HG02798 (cell line): ENCODE measurements around the gene FTCD.
"Not testable (repeated sequence)": the region's sequence is repeated elsewhere in the genome, so short reads cannot be mapped to it uniquely, and the experiment has no call there.

Experiments
- ATAC-seq: cut with Tn5 transposase; IDR thresholded peaks from one replicate; pipeline ENCODE4 v1.9.1; 2021; ENCODE audit warnings: mild to moderate bottlenecking; ENCODE audit not compliant: unreplicated experiment, poor library complexity

The FTCD gene

GRCh38 chr21:46154155-46154954, 1.0 kb downstream of the FTCD start:
- no peak for ATAC-seq

DNA sequence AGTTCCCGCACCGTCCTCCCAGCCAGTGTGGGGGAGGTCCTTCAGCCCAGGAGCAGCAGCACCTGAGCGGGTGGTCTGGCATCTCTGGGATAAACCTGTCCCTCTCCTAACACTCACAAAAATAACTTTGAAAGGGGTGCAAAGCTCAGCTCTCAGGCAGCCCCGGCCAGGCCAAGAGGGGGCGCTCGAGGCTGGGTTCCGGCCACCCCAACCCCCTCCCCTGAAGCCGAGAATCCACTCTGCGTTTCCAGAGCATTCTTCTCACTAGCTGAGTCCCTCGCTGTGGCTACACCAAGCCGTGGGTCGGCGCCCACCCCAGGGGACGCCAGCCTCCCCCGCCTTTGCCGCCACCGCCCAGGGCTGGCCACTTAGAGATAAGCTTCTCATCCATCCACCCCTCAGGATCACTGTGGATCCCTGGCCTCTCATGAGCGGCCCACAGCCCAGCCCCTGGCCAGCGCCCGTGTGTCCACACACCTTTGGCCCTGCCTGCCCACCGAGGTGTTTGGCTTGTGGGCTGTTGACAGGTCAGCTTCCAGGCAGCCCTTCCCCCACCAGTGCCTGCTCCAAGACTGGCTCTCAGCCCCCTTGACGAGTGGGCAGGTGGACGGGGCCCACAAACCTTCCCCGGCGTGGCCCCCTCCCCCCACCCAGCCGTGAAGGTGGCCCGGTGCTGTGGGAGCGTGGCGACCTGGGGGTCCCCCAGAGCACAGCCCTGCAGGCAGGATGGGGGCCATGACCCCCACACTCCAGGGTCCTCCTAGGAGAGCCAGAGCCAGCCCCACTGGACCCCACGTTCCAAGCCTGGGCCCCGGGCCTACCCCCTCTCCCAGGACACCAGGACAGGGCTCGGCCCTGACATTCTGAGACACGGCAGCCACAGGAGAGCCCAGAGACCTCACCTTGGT, 1.9 kb downstream of the FTCD start:
- no peak for ATAC-seq

- ATAC-seq, result no peak
These were observed 2.5 kb downstream of the FTCD start for GRCh38 chr21:46152927-46153246.

DNA sequence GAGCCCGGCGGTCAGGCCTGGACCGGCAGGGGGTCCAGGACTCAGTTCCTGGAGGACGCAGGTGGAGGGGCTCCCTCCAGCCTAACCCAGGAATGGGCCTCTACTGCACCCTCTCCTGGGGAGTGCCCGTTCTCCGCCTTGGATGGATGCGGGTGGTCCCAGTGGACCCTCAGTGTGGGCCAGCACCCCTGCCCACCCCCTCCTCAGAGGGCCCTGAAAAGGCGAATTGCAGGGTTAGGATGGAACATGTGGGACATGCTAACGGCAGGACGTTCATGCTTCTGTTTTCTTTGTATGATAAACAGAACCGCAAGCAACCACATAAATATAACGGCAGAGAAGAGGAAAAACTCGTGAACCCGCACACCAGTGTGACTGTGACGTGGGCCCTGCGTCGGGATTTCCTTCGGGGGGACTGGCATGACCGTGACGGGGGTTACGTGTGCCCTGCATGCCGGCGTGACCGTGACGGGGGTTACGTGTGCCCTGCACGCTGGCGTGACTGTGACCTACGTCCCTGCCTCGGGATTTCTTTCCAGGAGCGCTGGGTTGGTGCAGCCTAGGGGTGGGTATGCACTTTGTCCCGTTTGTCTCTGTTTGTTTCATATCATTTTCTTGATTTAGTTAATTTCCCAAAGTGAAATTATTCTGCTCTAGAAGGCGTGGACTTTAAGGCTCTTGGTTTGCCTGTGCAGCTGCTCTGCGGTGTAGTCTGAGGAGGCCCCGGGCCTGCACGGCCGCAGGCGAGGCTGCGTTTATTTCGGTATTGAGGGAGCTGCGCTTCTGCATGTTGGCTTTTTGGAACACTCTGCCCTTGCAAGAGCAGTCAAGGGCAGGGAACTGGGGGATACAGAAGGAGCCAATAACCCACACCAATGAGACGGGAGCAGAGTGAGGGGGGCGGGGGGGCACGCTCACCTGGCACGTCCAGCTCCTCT, 3.1 kb downstream of the FTCD start:
- ATAC-seq, result no peak

DNA sequence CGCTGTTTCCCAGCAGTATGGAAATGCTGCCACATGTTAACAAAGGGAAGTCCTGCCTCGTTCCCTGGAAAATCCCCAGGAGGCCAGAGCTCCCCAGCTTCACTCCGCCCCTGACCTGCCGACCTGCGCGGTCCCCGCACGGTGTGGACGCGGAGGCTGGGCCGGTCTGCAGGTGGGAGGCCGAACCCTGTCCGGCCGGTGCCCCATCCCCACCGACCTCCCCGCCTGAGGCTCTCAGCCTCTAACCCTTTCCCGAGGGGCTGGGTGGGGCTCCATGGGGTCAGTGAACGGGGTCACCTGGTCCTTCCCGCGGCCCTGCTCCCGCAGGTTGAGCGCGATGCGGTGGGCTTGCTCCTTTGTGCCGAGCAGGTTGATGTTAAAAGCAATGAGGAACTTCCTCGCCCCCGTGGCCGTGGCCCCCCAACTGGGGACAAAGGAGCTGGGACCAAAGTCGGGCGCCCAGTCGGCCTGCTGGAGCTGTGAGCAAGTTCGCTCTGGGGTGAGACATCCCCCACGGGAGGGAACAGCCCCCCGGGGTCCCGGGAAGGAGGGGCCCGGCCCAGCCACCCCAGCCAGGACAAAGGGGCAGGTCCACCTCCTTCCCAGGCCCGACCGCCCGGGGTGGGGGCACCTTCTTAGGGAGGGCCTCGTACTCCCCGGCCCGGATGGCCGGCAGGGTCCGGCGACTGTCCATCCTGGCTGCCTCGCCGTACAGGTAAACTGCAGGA, 4.0 kb downstream of the FTCD start:
- no peak for ATAC-seq

- no peak for ATAC-seq
These were observed 4.8 kb downstream of the FTCD start for GRCh38 chr21:46150491-46151121.

DNA sequence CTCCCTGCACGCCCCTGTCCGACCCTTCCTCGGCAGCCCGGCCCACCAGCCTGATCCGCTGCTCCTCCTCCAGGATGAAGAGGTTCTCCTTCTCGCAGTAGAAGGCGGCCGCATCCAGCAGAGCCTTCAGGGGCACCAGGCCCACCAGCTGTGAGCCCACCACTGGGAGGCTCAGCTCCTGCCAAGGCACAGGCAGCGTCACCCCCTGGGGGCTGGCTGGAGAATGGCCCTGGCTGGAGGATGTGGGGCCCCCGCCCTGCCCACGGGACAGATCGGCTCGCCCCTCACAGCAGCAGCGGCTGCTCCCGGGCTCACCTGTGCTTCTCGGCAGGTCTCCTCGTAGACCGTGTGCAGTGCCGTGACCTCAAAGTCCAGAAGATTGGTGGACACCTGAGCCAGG, 5.3 kb downstream of the FTCD start:
- ATAC-seq, result no peak

DNA sequence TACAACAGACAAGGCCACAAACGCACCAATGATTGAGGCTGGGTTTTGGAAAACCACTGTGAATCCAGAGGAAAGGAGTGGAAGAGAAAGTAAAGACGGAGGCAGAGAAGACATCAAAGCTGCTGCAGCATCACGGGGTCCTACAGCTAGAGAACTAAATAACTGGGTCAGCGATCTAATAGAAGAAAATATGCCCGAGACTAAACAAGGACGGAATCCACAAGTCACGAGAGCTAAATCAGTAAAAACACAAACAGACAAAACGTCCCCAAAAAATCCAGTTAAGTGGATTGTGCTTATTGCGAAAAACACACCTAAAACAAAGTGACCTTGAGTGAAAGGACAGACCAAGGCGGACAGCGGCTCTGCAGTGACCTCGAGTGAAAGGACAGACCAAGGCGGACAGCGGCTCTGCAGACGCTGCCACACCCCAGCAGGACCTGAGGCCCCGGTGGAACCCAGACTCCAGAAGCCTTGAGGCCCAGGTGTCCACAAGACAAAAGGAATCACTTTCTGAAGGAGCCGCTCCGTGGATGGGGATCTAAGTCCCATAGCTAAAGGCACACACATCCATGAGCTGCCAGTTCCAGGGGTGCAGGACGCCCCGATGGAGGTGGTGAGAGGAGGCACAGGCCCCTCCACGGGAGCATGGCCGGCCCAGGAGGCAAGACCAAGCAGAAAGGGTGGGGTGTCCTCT, 6.0 kb downstream of the FTCD start:
- ATAC-seq, result no peak

- ATAC-seq, result no peak
These were observed 7.3 kb downstream of the FTCD start for GRCh38 chr21:46148106-46148505.

DNA sequence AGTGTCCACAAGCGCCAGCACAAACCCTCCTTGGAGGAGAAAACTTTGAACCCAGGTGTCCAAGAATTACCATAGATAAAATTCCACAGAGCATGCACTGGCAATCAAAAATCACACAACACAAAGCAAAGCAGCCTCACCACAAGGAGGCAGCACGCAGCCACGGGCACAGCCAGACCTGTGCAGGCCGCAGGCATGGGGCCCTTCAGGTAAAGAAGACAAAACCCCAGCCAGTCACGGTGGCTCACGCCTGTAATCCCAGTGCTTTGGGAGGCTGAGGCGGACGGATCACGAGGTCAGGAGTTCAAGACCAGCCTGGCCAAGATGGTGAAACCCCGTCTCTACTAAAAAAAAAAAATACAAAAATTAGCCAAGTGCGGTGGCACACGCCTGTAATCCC, 8.0 kb downstream of the FTCD start:
- not testable (repeated sequence) for ATAC-seq

- no peak for ATAC-seq
These were observed 8.5 kb downstream of the FTCD start for GRCh38 chr21:46146856-46147255.

DNA sequence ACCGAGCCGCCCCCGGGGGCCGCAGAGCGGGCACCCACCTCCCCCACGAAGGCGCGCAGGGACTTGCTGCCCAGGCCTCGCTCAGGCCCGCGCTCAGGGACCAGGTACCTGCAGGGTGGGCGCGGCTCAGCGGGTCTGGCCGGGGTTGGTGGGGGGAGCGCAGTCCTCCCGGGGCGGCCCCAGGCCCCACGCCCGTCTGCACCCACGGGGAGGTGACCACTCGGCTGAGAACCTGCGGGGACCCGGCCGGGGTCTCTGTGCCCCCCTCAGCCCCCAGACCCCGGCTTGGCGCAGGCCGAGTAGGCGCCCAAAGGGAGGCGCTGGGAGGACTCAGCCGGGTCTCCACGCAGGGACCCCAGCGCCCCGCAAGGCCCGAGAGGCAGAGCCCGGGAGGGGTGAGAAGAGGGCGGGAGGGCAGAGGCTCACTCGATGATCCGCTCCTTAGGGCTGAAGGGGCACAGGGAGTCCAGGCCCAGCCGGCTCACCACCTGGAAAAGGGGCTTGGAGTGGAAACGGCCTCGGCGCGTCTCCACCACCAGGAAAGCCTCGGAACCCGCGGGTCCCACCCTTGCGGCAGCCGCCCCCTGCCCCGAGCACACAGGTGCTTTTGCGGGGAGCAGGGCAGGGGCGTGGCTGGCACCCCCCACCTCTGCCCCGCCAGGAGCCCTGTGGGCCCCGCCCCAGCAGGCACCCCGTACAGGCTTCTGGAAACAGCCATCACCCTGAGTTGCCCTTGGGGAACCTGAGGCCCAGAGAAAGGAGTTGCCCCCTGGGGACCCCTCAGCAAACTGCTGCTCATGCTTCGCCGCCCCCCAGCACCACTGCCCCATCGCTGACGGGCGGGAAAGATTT, 9.3 kb downstream of the FTCD start:
- no peak for ATAC-seq

DNA sequence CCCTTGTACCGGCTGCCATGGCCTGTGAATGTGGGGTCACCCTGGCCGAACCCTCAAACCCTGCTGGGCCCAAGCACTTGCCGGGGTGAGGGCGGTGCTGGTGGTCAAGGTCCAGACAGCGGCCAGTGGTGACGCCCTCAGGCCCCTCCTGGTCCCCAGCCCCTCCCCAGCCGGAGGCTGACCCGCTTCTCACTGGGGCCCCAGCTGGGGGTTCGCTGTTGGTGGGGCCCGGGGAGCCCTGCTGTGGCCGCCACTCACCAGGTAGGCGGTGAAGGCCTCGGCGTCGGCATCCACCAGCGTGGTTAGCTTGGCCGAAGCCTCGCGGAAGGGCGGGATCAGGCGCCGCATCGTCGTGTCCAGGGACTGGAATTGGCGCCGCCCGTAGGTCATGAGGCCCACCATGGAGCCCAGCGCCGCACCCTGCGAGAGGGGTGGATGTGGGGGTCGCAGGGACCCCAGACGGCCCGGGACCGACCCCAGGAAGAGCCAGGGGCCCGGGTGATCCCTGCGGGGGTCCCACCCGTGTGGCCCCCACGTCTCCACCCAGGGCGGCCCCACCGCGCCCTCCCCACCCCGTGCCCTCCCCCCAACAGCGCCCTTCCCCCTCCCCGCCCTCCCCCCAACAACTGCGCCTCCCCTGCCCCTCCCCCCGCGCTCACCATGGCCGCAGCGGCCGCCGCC, 10.1 kb downstream of the FTCD start:
- ATAC-seq, result no peak

DNA sequence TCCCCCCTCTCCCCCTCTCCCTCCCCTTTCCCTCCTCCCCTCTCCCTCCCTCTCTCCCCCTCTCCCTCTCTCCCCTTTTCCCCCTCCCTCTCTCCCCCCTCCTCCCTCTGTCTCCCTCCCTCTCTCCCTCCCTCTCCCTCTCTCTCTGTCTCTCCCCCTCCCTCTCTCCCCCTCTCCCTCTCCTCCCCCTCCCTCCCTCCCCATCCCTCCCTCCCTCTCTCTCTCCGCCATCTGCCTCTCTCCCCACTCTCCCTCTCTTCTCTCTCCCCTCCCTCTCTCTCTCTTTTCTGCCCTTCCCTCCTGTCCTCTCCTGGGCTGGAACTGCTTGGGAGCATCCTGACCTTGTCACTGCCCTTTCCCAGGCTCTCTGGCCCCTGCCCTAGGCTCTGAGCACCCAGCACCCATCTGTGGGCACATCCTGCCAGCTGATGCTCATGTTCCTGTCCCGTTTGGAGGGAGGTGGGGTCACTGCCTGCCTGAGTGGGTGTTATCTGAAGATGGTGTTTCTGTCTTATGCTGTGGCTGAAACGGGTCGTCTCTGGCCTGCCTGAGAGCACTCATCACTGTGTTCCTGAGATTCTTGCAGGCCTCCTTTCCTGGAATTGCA, 10.8 kb downstream of the FTCD start:
- ATAC-seq, result no peak

GRCh38 chr21:46142582-46143473, 12.6 kb downstream of the FTCD start:
- ATAC-seq, result no peak
